ENCODE measurements around the gene PRPF38A. TPM values are rescaled to one million over a fixed set of nuclear protein-coding genes. Genes with fewer than 3 reads are reported as not detected.

Gene PRPF38A
- total RNA-seq, 1 donor from 2014 or later = 20.5 TPM

DNA sequence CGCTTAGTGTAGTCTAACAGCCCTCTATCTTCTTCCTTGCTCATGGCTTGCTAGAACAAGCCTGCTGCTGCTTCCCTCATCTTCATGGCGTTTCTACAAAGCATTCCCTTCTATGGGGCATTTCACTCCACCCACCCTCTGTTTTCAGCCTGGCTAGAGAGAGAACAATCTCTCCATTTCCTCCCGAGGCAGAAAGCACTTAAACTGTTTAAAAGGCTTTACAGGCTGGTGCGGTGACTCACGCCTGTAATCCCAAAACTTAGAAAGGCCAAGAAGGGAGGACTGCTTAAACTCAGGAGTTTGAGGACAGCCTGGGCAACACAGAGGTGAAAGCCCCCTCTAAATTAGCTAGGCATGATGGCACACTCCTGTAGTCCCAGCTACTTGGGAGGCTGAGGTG is 17.9 kb upstream of the PRPF38A start:
- Histone ChIP-seq H3K27me3 (ENCODE audit: low read depth) (no peaks in the 10 kb centered on the region), H3K4me1 (no peaks in the 10 kb centered on the region), H3K36me3 (no peaks in the 10 kb centered on the region), H3K4me3 (no peak overlapping the region), H3K27ac (replicated peaks) (no peak overlapping the region), H3K9me3 (replicated peaks) (no peaks in the 10 kb centered on the region)
- intact Hi-C loops (cut with micrococcal nuclease) = no loop called here
- DNase-seq = no peak
- TF ChIP-seq, protein P1, sequence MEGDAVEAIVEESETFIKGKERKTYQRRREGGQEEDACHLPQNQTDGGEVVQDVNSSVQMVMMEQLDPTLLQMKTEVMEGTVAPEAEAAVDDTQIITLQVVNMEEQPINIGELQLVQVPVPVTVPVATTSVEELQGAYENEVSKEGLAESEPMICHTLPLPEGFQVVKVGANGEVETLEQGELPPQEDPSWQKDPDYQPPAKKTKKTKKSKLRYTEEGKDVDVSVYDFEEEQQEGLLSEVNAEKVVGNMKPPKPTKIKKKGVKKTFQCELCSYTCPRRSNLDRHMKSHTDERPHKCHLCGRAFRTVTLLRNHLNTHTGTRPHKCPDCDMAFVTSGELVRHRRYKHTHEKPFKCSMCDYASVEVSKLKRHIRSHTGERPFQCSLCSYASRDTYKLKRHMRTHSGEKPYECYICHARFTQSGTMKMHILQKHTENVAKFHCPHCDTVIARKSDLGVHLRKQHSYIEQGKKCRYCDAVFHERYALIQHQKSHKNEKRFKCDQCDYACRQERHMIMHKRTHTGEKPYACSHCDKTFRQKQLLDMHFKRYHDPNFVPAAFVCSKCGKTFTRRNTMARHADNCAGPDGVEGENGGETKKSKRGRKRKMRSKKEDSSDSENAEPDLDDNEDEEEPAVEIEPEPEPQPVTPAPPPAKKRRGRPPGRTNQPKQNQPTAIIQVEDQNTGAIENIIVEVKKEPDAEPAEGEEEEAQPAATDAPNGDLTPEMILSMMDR (IDR thresholded peaks at IDR 0.05; ENCODE audit: borderline replicate concordance) = no peak

DNA sequence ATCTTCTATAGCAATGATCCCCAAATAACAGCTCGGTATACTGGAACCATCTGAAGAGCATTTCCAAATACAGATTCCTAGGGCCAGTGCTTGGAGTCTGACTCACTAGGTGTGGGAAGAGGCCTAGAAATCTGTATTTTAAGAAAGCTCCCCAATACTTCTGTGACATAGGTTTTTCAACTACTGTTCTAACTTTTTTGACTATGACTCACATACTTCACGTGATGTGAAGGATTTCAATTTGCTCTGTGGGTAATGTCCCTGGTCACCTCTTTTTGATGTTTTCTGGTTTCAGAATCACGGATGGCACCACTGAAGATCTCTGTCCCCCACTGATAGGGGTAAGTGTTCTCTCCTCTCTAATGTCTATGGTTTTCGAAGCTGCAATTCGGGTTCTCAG is 11.2 kb upstream of the PRPF38A start:
- no peak for DNase-seq
- TF ChIP-seq, protein P1 (IDR thresholded peaks at IDR 0.05; ENCODE audit: borderline replicate concordance) = no peak
- no peaks in the 10 kb centered on the region for H3K27me3 ChIP-seq (ENCODE audit: low read depth)
- no peak overlapping the region for H3K27ac ChIP-seq (replicated peaks)
- H3K4me3 ChIP-seq = no peak overlapping the region
- intact Hi-C loops (cut with micrococcal nuclease) = no loop called here
- H3K4me1 ChIP-seq = no peaks in the 10 kb centered on the region
- H3K9me3 ChIP-seq (replicated peaks) = no peaks in the 10 kb centered on the region
- no peaks in the 10 kb centered on the region for H3K36me3 ChIP-seq

DNA sequence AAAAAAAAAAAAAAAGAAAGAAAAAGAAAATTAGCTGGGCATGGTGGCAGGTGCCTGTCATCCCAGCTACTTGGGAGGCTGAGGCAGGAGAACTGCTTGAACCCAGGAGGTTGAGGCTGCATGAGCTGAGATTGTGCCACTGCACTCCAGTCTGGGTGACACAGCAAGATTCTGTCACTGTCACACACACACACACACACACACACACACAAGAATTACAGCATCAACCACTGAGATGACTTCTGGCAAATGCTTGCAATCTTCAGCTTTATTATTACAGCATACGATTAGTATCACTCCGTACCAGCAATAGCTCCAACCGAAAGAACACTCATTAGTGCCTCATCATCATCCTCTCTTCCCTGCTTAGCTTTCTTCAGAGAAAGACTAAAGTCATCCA is 4.8 kb upstream of the PRPF38A start:
- H3K36me3 ChIP-seq = no peaks in the 10 kb centered on the region
- DNase-seq = no peak
- intact Hi-C loops (cut with micrococcal nuclease) = no loop called here
- peaks cover 12% of the 10 kb centered on the region for H3K4me1 ChIP-seq
- H3K27ac ChIP-seq (replicated peaks) = no peak overlapping the region
- no peaks in the 10 kb centered on the region for H3K9me3 ChIP-seq (replicated peaks)
- no peaks in the 10 kb centered on the region for H3K27me3 ChIP-seq (ENCODE audit: low read depth)
- H3K4me3 ChIP-seq = no peak overlapping the region
- TF ChIP-seq, protein P1 (IDR thresholded peaks at IDR 0.05; ENCODE audit: borderline replicate concordance) = no peak

DNA sequence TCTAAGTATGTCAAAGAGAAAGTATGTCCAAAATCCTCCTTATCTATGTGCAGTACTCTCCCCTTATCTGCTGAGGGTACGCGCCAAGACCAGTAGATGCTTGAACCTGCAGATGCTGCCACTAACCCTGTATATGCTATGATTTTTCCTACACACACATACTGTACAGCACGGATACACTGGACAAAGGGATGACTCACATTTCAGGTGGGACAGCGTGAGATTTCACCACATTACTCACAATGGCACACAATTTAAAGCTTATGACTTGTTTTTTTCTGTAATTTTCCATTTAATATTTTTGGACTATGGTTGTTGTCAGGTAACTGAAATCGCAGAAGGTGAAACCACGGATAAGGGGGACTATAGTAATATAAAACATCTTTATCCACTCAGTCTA is 4.3 kb upstream of the PRPF38A start:
- Histone ChIP-seq H3K27ac (replicated peaks) (no peak overlapping the region), H3K4me3 (no peak overlapping the region), H3K9me3 (replicated peaks) (no peaks in the 10 kb centered on the region), H3K27me3 (ENCODE audit: low read depth) (no peaks in the 10 kb centered on the region), H3K36me3 (no peaks in the 10 kb centered on the region), H3K4me1 (peaks cover 17% of the 10 kb centered on the region)
- intact Hi-C loops (cut with micrococcal nuclease) = no loop called here
- no peak for DNase-seq
- TF ChIP-seq, protein P1 (IDR thresholded peaks at IDR 0.05; ENCODE audit: borderline replicate concordance) = no peak

GRCh38 chr1:52402860-52403240 is 1.6 kb upstream of the PRPF38A start:
- Histone ChIP-seq H3K9me3 (replicated peaks) (no peaks in the 10 kb centered on the region), H3K36me3 (peaks cover 14% of the 10 kb centered on the region), H3K27ac (replicated peaks) (no peak overlapping the region), H3K4me1 (peaks cover 34% of the 10 kb centered on the region), H3K4me3 (no peak overlapping the region), H3K27me3 (ENCODE audit: low read depth) (no peaks in the 10 kb centered on the region)
- intact Hi-C loops (cut with micrococcal nuclease) = no loop called here
- TF ChIP-seq, protein P1 (IDR thresholded peaks at IDR 0.05; ENCODE audit: borderline replicate concordance) = no peak
- DNase-seq = no peak
